Mesenchymal stem cell (in vitro differentiated cells and primary cell): Measurements from ENCODE around the gene ASPRV1.

ENCODE experiments used
- DNase-seq: peaks from one replicate; pipeline ENCODE4 v3.0.0-alpha.2; 2013
- H2AFZ ChIP-seq: one replicate; pipeline ENCODE4 v1.6.1; 2013; ENCODE audit warnings: low read depth, mild to moderate bottlenecking, control low read depth, inconsistent platforms, low read length, moderate library complexity
- H2AK5ac ChIP-seq: 2 replicates; pipeline ENCODE4 v1.6.1; 2013; ENCODE audit warnings: low read length, moderate library complexity, mild to moderate bottlenecking, inconsistent platforms; ENCODE audit not compliant: severe bottlenecking
- H2BK120ac ChIP-seq: one replicate; pipeline ENCODE4 v1.6.1; 2013; ENCODE audit warnings: low read depth, mild to moderate bottlenecking, inconsistent platforms, low read length, moderate library complexity
- H2BK12ac ChIP-seq, 2 experiments: one replicate each; pipeline ENCODE4 v1.6.1; 2013; ENCODE audit warnings: inconsistent platforms in 2 of 2, low read length in 2 of 2, mild to moderate bottlenecking in 2 of 2, moderate library complexity in 2 of 2, control low read depth in 1 of 2
- H2BK15ac ChIP-seq: one replicate; pipeline ENCODE4 v1.6.1; 2013; ENCODE audit warnings: mild to moderate bottlenecking, low read depth, inconsistent platforms; ENCODE audit not compliant: poor library complexity, severe bottlenecking
- H2BK5ac ChIP-seq: 2 replicates; pipeline ENCODE4 v1.6.1; 2013; ENCODE audit warnings: low read depth, mild to moderate bottlenecking, low read length, control low read depth, inconsistent platforms; ENCODE audit not compliant: poor library complexity, severe bottlenecking
- H3K14ac ChIP-seq, 2 experiments: one replicate each; pipeline ENCODE4 v1.6.1; 2013; ENCODE audit warnings: inconsistent platforms in 2 of 2, low read length in 2 of 2, control low read depth in 1 of 2, mild to moderate bottlenecking in 1 of 2, moderate library complexity in 1 of 2
- H3K18ac ChIP-seq, 2 experiments: one replicate each; pipeline ENCODE4 v1.6.1; 2013; ENCODE audit warnings: inconsistent platforms in 2 of 2, low read length in 2 of 2, control low read depth in 1 of 2, low read depth in 1 of 2, mild to moderate bottlenecking in 1 of 2
- H3K23ac ChIP-seq, 2 experiments: one replicate each; pipeline ENCODE4 v1.6.1; 2013; ENCODE audit warnings: inconsistent platforms in 2 of 2, low read length in 2 of 2, mild to moderate bottlenecking in 2 of 2, moderate library complexity in 2 of 2, control low read depth in 1 of 2
- H3K27ac ChIP-seq: 2 replicates; pipeline ENCODE4 v1.5.1; 2013; ENCODE audit warnings: mild to moderate bottlenecking, moderate library complexity, low read length, control low read depth, inconsistent platforms; ENCODE audit not compliant: poor library complexity, severe bottlenecking
- H3K27me3 ChIP-seq, 2 experiments: 2 replicates each; pipeline versions ENCODE4 v1.6.1 to v1.7.0; 2013; ENCODE audit warnings: low read length in 2 of 2, mild to moderate bottlenecking in 2 of 2, moderate library complexity in 2 of 2, control low read depth in 1 of 2, inconsistent platforms in 1 of 2; ENCODE audit not compliant: control insufficient read depth in 1 of 2, insufficient read depth in 1 of 2
- H3K36me3 ChIP-seq, 2 experiments: 2 replicates each; pipeline versions ENCODE4 v1.6.1 to v1.7.0; 2013; ENCODE audit warnings: low read length in 2 of 2, control low read depth in 1 of 2, inconsistent platforms in 1 of 2, low read depth in 1 of 2, mild to moderate bottlenecking in 1 of 2; ENCODE audit not compliant: insufficient read depth in 2 of 2, control insufficient read depth in 1 of 2
- H3K4ac ChIP-seq, 2 experiments: one replicate each; pipeline ENCODE4 v1.6.1; 2013; ENCODE audit warnings: inconsistent platforms in 2 of 2, low read length in 2 of 2, mild to moderate bottlenecking in 2 of 2, moderate library complexity in 2 of 2, control low read depth in 1 of 2, low read depth in 1 of 2
- H3K4me1 ChIP-seq: 2 replicates; pipeline ENCODE4 v1.6.1; 2013; ENCODE audit warnings: low read depth, low read length, control low read depth; ENCODE audit not compliant: control insufficient read depth, insufficient read depth
- H3K4me2 ChIP-seq: 2 replicates; pipeline ENCODE4 v1.6.1; 2013; ENCODE audit warnings: low read length, mild to moderate bottlenecking, inconsistent platforms; ENCODE audit not compliant: poor library complexity, severe bottlenecking
- H3K4me3 ChIP-seq, 2 experiments: 2 replicates each; pipeline versions ENCODE4 v1.5.1 to v1.7.0; 2013; ENCODE audit warnings: low read length in 2 of 2, mild to moderate bottlenecking in 2 of 2, control low read depth in 1 of 2, low read depth in 1 of 2; ENCODE audit not compliant: insufficient read depth in 1 of 2
- H3K79me1 ChIP-seq: replicated peaks from 2 replicates; pipeline ENCODE4 v1.6.1; 2013; ENCODE audit warnings: mild to moderate bottlenecking, control low read depth, low read length, inconsistent platforms; ENCODE audit not compliant: poor library complexity, severe bottlenecking
- H3K9ac ChIP-seq: 2 replicates; pipeline ENCODE4 v1.7.0; 2013; ENCODE audit warnings: mild to moderate bottlenecking, low read length, moderate library complexity
- H3K9me3 ChIP-seq: 2 replicates; pipeline ENCODE4 v1.7.0; 2013; ENCODE audit warnings: mild to moderate bottlenecking, low read length; ENCODE audit not compliant: control insufficient read depth
- H4K8ac ChIP-seq: one replicate; pipeline ENCODE4 v1.6.1; 2013; ENCODE audit warnings: inconsistent platforms, mild to moderate bottlenecking, low read length, moderate library complexity
- H4K91ac ChIP-seq: one replicate; pipeline ENCODE4 v1.6.1; 2013; ENCODE audit warnings: mild to moderate bottlenecking, low read length, inconsistent platforms
- WGBS: methylation state at CpG from one replicate; pipeline ENCODE4 v1.1.7; 2013; ENCODE audit warnings: mixed read lengths; 5-methylcytosine and 5-hydroxymethylcytosine counted together

Gene ASPRV1

GRCh38 chr2:69946351-69947324 is 14.8 kb downstream of the ASPRV1 start:
- Histone ChIP-seq H4K8ac (peak overlapping the region; percentile 45), H2BK120ac (peak overlapping the region; percentile 19), H3K9ac (no peak overlapping the region), H3K9me3 (no peaks in the 10 kb centered on the region), H2BK5ac (no peak overlapping the region), H2AFZ (peak overlapping the region; percentile 33), H3K4me1 (peaks cover 9% of the 10 kb centered on the region), H2BK15ac (peak overlapping the region; percentile 35), H3K27me3 (no peaks in the 10 kb centered on the region), H3K4ac (peak overlapping the region in 1 of 2 experiments; percentile 24), H3K14ac (no peak overlapping the region), H2AK5ac (no peak overlapping the region), H2BK12ac (peak overlapping the region; percentile 49 to 95), H3K23ac (no peak overlapping the region), H4K91ac (peak overlapping the region; percentile 65), H3K4me3 (no peak overlapping the region), H3K36me3 (peaks cover 0 to 23% of the 10 kb centered on the region in 2 experiments), H3K27ac (no peak overlapping the region), H3K79me1 (no peaks in the 10 kb centered on the region), H3K4me2 (no peak overlapping the region), H3K18ac (peak overlapping the region; percentile 76 to 88)
- peak; percentile 80 for DNase-seq
- WGBS, result 70% methylated on average over 8 of the region's 13 CpGs

GRCh38 chr2:69945941-69946340 is 15.5 kb downstream of the ASPRV1 start:
- H3K36me3 ChIP-seq, result peaks cover 0 to 29% of the 10 kb centered on the region in 2 experiments
- H2BK15ac ChIP-seq, result peak overlapping the region; percentile 35
- no peak overlapping the region for H3K23ac ChIP-seq
- H3K4me1 ChIP-seq, result peaks cover 9% of the 10 kb centered on the region
- no peaks in the 10 kb centered on the region for H3K27me3 ChIP-seq
- no peak overlapping the region for H3K4me2 ChIP-seq
- H3K4me3 ChIP-seq, result no peak overlapping the region
- no peak overlapping the region for H2BK120ac ChIP-seq
- H3K4ac ChIP-seq, result peak overlapping the region; percentile 18 to 63
- H3K14ac ChIP-seq, result peak overlapping the region in 1 of 2 experiments; percentile 46
- H2AFZ ChIP-seq, result peak overlapping the region; percentile 33
- H4K91ac ChIP-seq, result peak overlapping the region; percentile 65
- H2BK5ac ChIP-seq, result no peak overlapping the region
- WGBS, result 93% methylated on average over 8 of the region's 8 CpGs
- H2BK12ac ChIP-seq, result peak overlapping the region; percentile 18 to 95
- H3K79me1 ChIP-seq, result no peaks in the 10 kb centered on the region
- H2AK5ac ChIP-seq, result no peak overlapping the region
- peak overlapping the region; percentile 57 for H4K8ac ChIP-seq
- no peaks in the 10 kb centered on the region for H3K9me3 ChIP-seq
- no peak overlapping the region for H3K9ac ChIP-seq
- no peak for DNase-seq
- peak overlapping the region; percentile 73 to 88 for H3K18ac ChIP-seq
- no peak overlapping the region for H3K27ac ChIP-seq

- H4K91ac ChIP-seq, result peak overlapping the region; percentile 22
- no peak overlapping the region for H4K8ac ChIP-seq
- peaks cover 2 to 34% of the 10 kb centered on the region in 2 experiments for H3K36me3 ChIP-seq
- peak overlapping the region; percentile 68 for H2BK15ac ChIP-seq
- H2AFZ ChIP-seq, result no peak overlapping the region
- no peak overlapping the region for H3K27ac ChIP-seq
- no peaks in the 10 kb centered on the region for H3K79me1 ChIP-seq
- H3K18ac ChIP-seq, result no peak overlapping the region
- peak overlapping the region in 1 of 2 experiments; percentile 14 for H3K23ac ChIP-seq
- H3K4ac ChIP-seq, result no peak overlapping the region
- peak overlapping the region; percentile 4 to 65 for H2BK12ac ChIP-seq
- no peak overlapping the region for H2BK120ac ChIP-seq
- H3K27me3 ChIP-seq, result no peaks in the 10 kb centered on the region
- H3K4me2 ChIP-seq, result no peak overlapping the region
- no peak overlapping the region for H2BK5ac ChIP-seq
- peaks cover 8% of the 10 kb centered on the region for H3K4me1 ChIP-seq
- no peaks in the 10 kb centered on the region for H3K9me3 ChIP-seq
- H3K9ac ChIP-seq, result no peak overlapping the region
- 98% methylated on average over 8 of the region's 8 CpGs for WGBS
- H3K4me3 ChIP-seq, result no peak overlapping the region
- peak overlapping the region in 1 of 2 experiments; percentile 73 for H3K14ac ChIP-seq
- DNase-seq, result no peak
- no peak overlapping the region for H2AK5ac ChIP-seq
Observed at GRCh38 chr2:69945441-69945840, 16.0 kb downstream of the ASPRV1 start.

GRCh38 chr2:69944756-69945155 is 16.7 kb downstream of the ASPRV1 start:
- Histone ChIP-seq H3K23ac (no peak overlapping the region), H2BK5ac (no peak overlapping the region), H3K79me1 (no peaks in the 10 kb centered on the region), H3K27me3 (no peaks in the 10 kb centered on the region), H3K4me1 (peaks cover 8% of the 10 kb centered on the region), H3K9ac (no peak overlapping the region), H4K91ac (no peak overlapping the region), H3K27ac (no peak overlapping the region), H4K8ac (no peak overlapping the region), H2BK12ac (no peak overlapping the region), H2BK120ac (no peak overlapping the region), H3K4me2 (no peak overlapping the region), H3K4me3 (no peak overlapping the region), H3K4ac (no peak overlapping the region), H2BK15ac (no peak overlapping the region), H2AK5ac (no peak overlapping the region), H3K14ac (no peak overlapping the region), H2AFZ (no peak overlapping the region), H3K36me3 (peaks cover 3 to 41% of the 10 kb centered on the region in 2 experiments), H3K18ac (no peak overlapping the region), H3K9me3 (no peaks in the 10 kb centered on the region)
- DNase-seq, result no peak
- 97% methylated on average over 7 of the region's 7 CpGs for WGBS
